Chondrocyte (in vitro differentiated cells): ENCODE measurements around the gene CD302. TPM values are rescaled to one million over a fixed set of nuclear protein-coding genes. Genes with fewer than 3 reads are reported as not detected.

Source experiments
- DNase-seq: peaks from one replicate; pipeline ENCODE4 v3.0.0; 2021; ENCODE audit warnings: mixed read lengths, low spot score
- H3K27ac Mint-ChIP-seq: one replicate; pipeline ENCODE4 v1.8.0; 2021; ENCODE audit warnings: mild to moderate bottlenecking, moderate library complexity, mixed read lengths; ENCODE audit not compliant: unreplicated experiment
- H3K27me3 Mint-ChIP-seq: 2 replicates; pipeline ENCODE4 v1.8.0; 2021; ENCODE audit warnings: low read depth, mixed read lengths
- H3K36me3 Mint-ChIP-seq: 2 replicates; pipeline ENCODE4 v1.8.0; 2021; ENCODE audit warnings: low read depth, mixed read lengths
- H3K4me1 Mint-ChIP-seq: 2 replicates; pipeline ENCODE4 v1.8.0; 2021; ENCODE audit warnings: low read depth, mild to moderate bottlenecking, mixed read lengths
- H3K4me3 Mint-ChIP-seq: one replicate; pipeline ENCODE4 v1.8.0; 2021; ENCODE audit warnings: mild to moderate bottlenecking, moderate library complexity, mixed read lengths; ENCODE audit not compliant: unreplicated experiment
- H3K9me3 Mint-ChIP-seq: 2 replicates; pipeline ENCODE4 v1.8.0; 2021; ENCODE audit warnings: low read depth, mixed read lengths
- CTCF ChIP-seq: fragments of 200-600 bp; sonication (generic); IDR thresholded peaks from 2 replicates; pipeline ENCODE4 v1.5.0; 2021; ENCODE audit warnings: antibody characterized with exemption, mild to moderate bottlenecking, moderate library complexity
- total RNA-seq: library from RNA; stranded (reverse); gene quantifications from 3 replicates; pipeline ENCODE4 v1.2.1, GENCODE V29; 2021

The CD302 gene
- total RNA-seq, 1 donor from 2014 or later: 6.4 TPM

GRCh38 chr2:159774370-159774990 is 23.5 kb downstream of the CD302 start:
- no peak for TF ChIP-seq CTCF
- H3K36me3 Mint-ChIP-seq: peaks cover 15% of the 10 kb centered on the region

GRCh38 chr2:159773886-159774285 is 24.1 kb downstream of the CD302 start:
- Mint-ChIP-seq H3K27me3 (no peaks in the 10 kb centered on the region), H3K9me3 (no peaks in the 10 kb centered on the region), H3K4me3 (no peak overlapping the region), H3K27ac (no peak overlapping the region), H3K36me3 (peaks cover 15% of the 10 kb centered on the region), H3K4me1 (peaks cover 13% of the 10 kb centered on the region)
- DNase-seq: no peak
- TF ChIP-seq CTCF: no peak

More at GRCh38 chr2:159774370-159774990, 23.5 kb downstream of the CD302 start:
- H3K27ac Mint-ChIP-seq: no peak overlapping the region
- no peaks in the 10 kb centered on the region for H3K27me3 Mint-ChIP-seq
- no peak overlapping the region for H3K4me3 Mint-ChIP-seq
- H3K9me3 Mint-ChIP-seq: no peaks in the 10 kb centered on the region
- H3K4me1 Mint-ChIP-seq: peaks cover 13% of the 10 kb centered on the region
- DNase-seq: no peak

- Mint-ChIP-seq H3K4me1 (peaks cover 13% of the 10 kb centered on the region), H3K27ac (no peak overlapping the region), H3K9me3 (no peaks in the 10 kb centered on the region), H3K36me3 (peaks cover 15% of the 10 kb centered on the region), H3K4me3 (no peak overlapping the region), H3K27me3 (no peaks in the 10 kb centered on the region)
- no peak for TF ChIP-seq CTCF
- no peak for DNase-seq
Measured at GRCh38 chr2:159773426-159773825, 24.6 kb downstream of the CD302 start.

GRCh38 chr2:159769147-159769546 is 28.9 kb downstream of the CD302 start:
- no peaks in the 10 kb centered on the region for H3K27me3 Mint-ChIP-seq
- no peak overlapping the region for H3K4me3 Mint-ChIP-seq
- no peak for DNase-seq
- peaks cover 15% of the 10 kb centered on the region for H3K4me1 Mint-ChIP-seq
- peaks cover 9% of the 10 kb centered on the region for H3K36me3 Mint-ChIP-seq
- no peak overlapping the region for H3K27ac Mint-ChIP-seq
- no peaks in the 10 kb centered on the region for H3K9me3 Mint-ChIP-seq
- no peak for TF ChIP-seq CTCF

- Mint-ChIP-seq H3K4me3 (no peak overlapping the region), H3K9me3 (no peaks in the 10 kb centered on the region), H3K27ac (peak overlapping the region; percentile 3), H3K36me3 (peaks cover 25% of the 10 kb centered on the region), H3K4me1 (peaks cover 46% of the 10 kb centered on the region), H3K27me3 (no peaks in the 10 kb centered on the region)
- no peak for TF ChIP-seq CTCF
- no peak for DNase-seq
Measured at GRCh38 chr2:159762075-159762474, 35.9 kb downstream of the CD302 start.
